Body of pancreas (tissue), 4 donors: ENCODE results near the gene PDE7B. TPM values are rescaled to one million over a fixed set of nuclear protein-coding genes. Genes with fewer than 3 reads are reported as not detected.

Experiments
- ATAC-seq: fragments of 150-250 bp; one replicate; pipeline ENCODE4 v1.9.1; 2016
- DNase-seq, 4 donors: peaks; one replicate each; pipeline ENCODE4 v3.0.0-alpha.2; 2019
- H3K27ac ChIP-seq, 4 donors: fragments of 200-600 bp; sonication (generic); 1 replicate in 3 of 4; 2 replicates in 1 of 4; pipeline versions ENCODE4 v1.5.1 to v1.6.1; 2016 to 2019; ENCODE audit warnings: mild to moderate bottlenecking in 1 of 4, mixed read lengths in 1 of 4, moderate library complexity in 1 of 4
- H3K27me3 ChIP-seq, 2 donors: fragments of 200-600 bp; sonication (generic); one replicate each; pipeline ENCODE4 v1.6.0; 2016; ENCODE audit warnings: mild to moderate bottlenecking in 1 of 2
- H3K36me3 ChIP-seq, 2 donors: fragments of 200-600 bp; sonication (generic); replicated peaks in 1 of 2; 2 replicates each; pipeline ENCODE4 v1.5.1; 2016; ENCODE audit warnings: low read depth in 2 of 2; ENCODE audit not compliant: insufficient read depth in 1 of 2
- H3K4me1 ChIP-seq: fragments of 200-600 bp; sonication (generic); one replicate; pipeline ENCODE4 v1.6.0; 2016
- H3K4me3 ChIP-seq, 2 donors: fragments of 200-600 bp; sonication (generic); 1 replicate in 1 of 2; 2 replicates in 1 of 2; pipeline ENCODE4 v1.5.1; 2016 to 2019
- H3K9me3 ChIP-seq, 3 donors: fragments of 200-600 bp; sonication (generic); 1 replicate in 2 of 3; 2 replicates in 1 of 3; pipeline ENCODE4 v1.5.1; 2016
- POLR2A ChIP-seq, 3 donors: fragments of 450-650 bp; IDR thresholded peaks; one replicate each; pipeline ENCODE4 v1.6.1; 2016; ENCODE audit warnings: antibody characterized with exemption in 3 of 3, mild to moderate bottlenecking in 2 of 3
- WGBS, 2 donors: methylation state at CpG; one replicate each; pipeline ENCODE4 v1.1.5; 2017; 5-methylcytosine and 5-hydroxymethylcytosine counted together
- intact Hi-C: fragments of 100-400 bp; cut with DNase I; formaldehyde crosslinking; loops from one replicate; pipeline ENCODE4 v1.15.1; 2023
- total RNA-seq, 2 donors: library from RNA; depleted of rRNA; stranded (reverse); fragments of >200 nt; gene quantifications; one replicate each; pipeline ENCODE4 v1.1.0, GENCODE V29; 2016
- TF ChIP-seq, protein P1 (sequence below), 7 experiments: fragments of 450-650 bp in 4 of 7; fragments of 200-600 bp in 3 of 7; sonication (generic) in 3 of 7; IDR thresholded peaks; one replicate each; pipeline ENCODE4 v1.5.1; 2016 to 2019; ENCODE audit warnings: antibody characterized with exemption in 7 of 7

The PDE7B gene
- total RNA-seq, 2 donors from 2014 or later = 1.0 to 2.3 TPM

DNA sequence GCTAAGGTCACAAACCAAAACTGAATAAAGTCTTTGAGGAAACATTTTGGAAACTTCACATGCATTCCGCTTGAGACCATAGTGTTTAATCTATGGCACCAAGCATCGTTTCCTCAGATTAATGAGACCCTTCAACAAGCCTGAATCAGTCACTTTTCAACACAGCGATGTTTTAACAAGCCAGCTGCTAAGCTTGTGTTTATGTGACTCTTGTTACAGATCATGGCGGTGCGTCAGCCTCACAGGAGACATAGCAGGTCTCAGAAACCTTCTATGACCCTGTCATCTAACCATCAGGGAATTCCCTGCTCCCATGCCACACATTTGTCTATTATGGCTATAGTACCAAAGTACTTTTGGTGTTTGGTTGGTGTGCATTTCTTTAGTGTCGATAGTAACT lies 341.4 kb downstream of the PDE7B start:
- WGBS, 2 donors = 82 to 85% methylated on average over 6 of the region's 6 CpGs
- Histone ChIP-seq H3K27ac (no peak overlapping the region), H3K4me3 (no peak overlapping the region), H3K9me3 (no peaks in the 10 kb centered on the region), H3K36me3 (no peaks in the 10 kb centered on the region), H3K4me1 (no peaks in the 10 kb centered on the region), H3K27me3 (no peaks in the 10 kb centered on the region)
- TF ChIP-seq, protein P1, sequence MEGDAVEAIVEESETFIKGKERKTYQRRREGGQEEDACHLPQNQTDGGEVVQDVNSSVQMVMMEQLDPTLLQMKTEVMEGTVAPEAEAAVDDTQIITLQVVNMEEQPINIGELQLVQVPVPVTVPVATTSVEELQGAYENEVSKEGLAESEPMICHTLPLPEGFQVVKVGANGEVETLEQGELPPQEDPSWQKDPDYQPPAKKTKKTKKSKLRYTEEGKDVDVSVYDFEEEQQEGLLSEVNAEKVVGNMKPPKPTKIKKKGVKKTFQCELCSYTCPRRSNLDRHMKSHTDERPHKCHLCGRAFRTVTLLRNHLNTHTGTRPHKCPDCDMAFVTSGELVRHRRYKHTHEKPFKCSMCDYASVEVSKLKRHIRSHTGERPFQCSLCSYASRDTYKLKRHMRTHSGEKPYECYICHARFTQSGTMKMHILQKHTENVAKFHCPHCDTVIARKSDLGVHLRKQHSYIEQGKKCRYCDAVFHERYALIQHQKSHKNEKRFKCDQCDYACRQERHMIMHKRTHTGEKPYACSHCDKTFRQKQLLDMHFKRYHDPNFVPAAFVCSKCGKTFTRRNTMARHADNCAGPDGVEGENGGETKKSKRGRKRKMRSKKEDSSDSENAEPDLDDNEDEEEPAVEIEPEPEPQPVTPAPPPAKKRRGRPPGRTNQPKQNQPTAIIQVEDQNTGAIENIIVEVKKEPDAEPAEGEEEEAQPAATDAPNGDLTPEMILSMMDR (IDR thresholded peaks at IDR 0.05) = no peak
- TF ChIP-seq POLR2A (IDR thresholded peaks at IDR 0.05) = no peak
- intact Hi-C loops = no loop called here
- DNase-seq = no peak
- no peak for ATAC-seq

DNA sequence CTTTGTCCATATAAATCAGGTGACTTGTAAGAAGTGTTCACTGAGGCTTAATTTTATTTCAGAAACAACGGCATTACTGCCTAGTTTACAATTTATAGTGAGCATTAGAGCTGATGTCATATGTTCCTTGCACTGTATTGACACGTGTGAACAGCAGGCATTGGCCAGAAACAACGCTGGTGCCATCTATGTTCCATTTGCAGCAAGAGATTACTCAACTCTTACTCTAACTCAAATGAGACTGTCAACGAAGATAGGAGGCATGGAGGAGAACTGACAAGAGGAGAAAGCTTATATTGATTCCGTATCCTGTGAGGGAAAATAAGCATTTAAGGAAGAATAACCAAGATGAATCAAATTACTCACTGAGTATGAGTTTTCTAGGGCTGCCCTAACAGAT lies 350.2 kb downstream of the PDE7B start:
- 71 to 74% methylated on average over 5 of the region's 5 CpGs for WGBS, 2 donors
- TF ChIP-seq POLR2A (IDR thresholded peaks at IDR 0.05) = no peak
- TF ChIP-seq, protein P1 (IDR thresholded peaks at IDR 0.05) = no peak
- Histone ChIP-seq H3K9me3 (no peaks in the 10 kb centered on the region), H3K36me3 (no peaks in the 10 kb centered on the region), H3K27me3 (peaks cover 0 to 3% of the 10 kb centered on the region in 2 donors), H3K4me1 (no peaks in the 10 kb centered on the region), H3K4me3 (no peak overlapping the region), H3K27ac (no peak overlapping the region)
- intact Hi-C loops = no loop called here
- DNase-seq = no peak
- ATAC-seq = no peak

DNA sequence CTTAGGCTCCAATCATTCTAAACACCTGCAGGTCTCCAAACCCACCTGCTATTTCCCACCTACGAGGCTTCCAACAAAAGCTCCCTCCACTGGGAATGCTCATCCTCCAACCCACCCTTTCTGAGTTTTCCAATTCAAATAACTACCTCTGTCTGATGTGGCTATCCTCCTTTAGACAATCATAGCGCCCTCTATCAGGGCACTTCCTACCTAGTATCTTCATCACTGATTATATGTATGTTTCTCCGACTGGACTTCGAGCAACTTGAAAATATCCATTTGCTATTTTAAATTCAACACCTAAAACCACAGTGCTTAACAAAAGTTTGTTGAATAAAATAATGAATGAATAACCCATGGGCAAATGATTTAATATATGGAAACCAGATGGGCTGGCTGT lies 357.3 kb downstream of the PDE7B start:
- Histone ChIP-seq H3K27ac (no peak overlapping the region), H3K36me3 (no peaks in the 10 kb centered on the region), H3K9me3 (no peaks in the 10 kb centered on the region), H3K27me3 (no peaks in the 10 kb centered on the region), H3K4me3 (no peak overlapping the region), H3K4me1 (no peaks in the 10 kb centered on the region)
- DNase-seq = no peak
- ATAC-seq = no peak
- intact Hi-C loops = no loop called here
- TF ChIP-seq, protein P1 (IDR thresholded peaks at IDR 0.05) = no peak
- TF ChIP-seq POLR2A (IDR thresholded peaks at IDR 0.05) = no peak
- WGBS, 2 donors = 87% methylated on average over 4 of the region's 4 CpGs

DNA sequence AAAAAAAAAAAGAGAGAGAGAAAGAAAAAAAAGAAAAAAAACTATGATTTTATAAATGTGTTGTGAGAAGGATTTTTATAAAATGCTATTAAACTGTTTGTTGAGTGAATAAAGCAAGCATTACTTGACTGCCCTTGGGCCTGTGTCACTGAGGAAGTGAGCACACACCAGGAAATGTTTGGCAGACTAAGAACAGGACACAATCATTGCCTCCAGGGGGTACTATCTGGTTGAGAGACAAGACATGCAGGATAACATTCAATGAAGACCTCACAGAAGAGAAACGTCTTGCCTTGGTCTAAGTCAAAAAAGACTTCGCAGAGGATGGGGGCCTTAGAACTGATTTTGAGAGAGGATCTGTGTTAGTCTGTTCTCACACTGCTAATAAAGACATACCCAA lies 358.0 kb downstream of the PDE7B start:
- Histone ChIP-seq H3K27ac (no peak overlapping the region), H3K4me3 (no peak overlapping the region), H3K4me1 (no peaks in the 10 kb centered on the region), H3K9me3 (no peaks in the 10 kb centered on the region), H3K27me3 (no peaks in the 10 kb centered on the region), H3K36me3 (no peaks in the 10 kb centered on the region)
- no peak for TF ChIP-seq POLR2A (IDR thresholded peaks at IDR 0.05)
- TF ChIP-seq, protein P1 (IDR thresholded peaks at IDR 0.05) = no peak
- ATAC-seq (no peak), DNase-seq (no peak)
- intact Hi-C loops = no loop called here
- 88 to 94% methylated on average over 2 of the region's 2 CpGs for WGBS, 2 donors

DNA sequence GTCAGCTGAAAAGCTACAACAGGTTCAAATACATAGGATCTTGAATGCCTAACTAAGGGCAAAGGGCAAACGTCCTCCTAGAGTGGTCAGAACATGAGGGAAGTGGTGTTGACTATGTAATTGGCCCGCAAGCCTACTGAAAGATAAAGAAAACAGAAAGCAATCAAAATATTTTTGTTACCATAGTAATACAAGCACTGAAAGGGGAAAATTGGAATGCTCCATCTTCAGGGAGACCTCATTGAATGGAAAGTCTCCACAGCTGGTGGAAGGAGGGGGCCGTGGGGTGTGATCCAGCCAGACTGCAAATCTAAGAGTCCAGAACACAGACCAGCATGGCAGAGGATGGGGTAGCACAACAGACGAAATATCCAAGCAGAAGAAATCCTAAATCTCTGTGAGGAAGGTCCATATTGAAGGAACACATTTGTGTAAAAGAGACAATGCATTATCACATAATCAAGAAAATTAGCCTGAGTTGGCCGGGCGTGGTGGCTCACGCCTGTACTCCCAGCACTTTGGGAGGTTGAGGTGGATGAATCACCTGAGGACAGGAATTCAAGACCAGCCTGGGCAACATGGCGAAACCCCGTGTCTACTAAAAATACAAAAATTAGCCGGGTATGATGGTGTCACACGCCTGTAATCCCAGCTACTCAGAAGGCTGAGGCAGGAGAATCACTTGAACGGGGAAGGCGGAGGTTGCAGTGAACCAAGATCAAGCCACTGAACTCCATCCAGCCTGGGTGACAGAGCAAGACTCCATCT lies 359.1 kb downstream of the PDE7B start:
- Histone ChIP-seq H3K4me1 (no peaks in the 10 kb centered on the region), H3K9me3 (no peaks in the 10 kb centered on the region), H3K36me3 (no peaks in the 10 kb centered on the region), H3K4me3 (no peak overlapping the region), H3K27me3 (no peaks in the 10 kb centered on the region), H3K27ac (no peak overlapping the region)
- TF ChIP-seq, protein P1 (IDR thresholded peaks at IDR 0.05) = no peak
- no peak for TF ChIP-seq POLR2A (IDR thresholded peaks at IDR 0.05)
- ATAC-seq (no peak), DNase-seq (no peak)
- intact Hi-C loops = loop anchor here (10.0 kb wide), 1 partner anchor 306 kb away; no protein-coding TSS in a partner anchor
- WGBS, 2 donors = 82 to 87% methylated on average over 13 of the region's 13 CpGs
